HG03520 (cell line): ENCODE measurements around the gene PARM1.

Experiments used
- ATAC-seq: cut with Tn5 transposase; IDR thresholded peaks from one replicate; pipeline ENCODE4 v1.9.1; 2021; ENCODE audit warnings: mild to moderate bottlenecking, moderate library complexity; ENCODE audit not compliant: unreplicated experiment

Gene PARM1

DNA sequence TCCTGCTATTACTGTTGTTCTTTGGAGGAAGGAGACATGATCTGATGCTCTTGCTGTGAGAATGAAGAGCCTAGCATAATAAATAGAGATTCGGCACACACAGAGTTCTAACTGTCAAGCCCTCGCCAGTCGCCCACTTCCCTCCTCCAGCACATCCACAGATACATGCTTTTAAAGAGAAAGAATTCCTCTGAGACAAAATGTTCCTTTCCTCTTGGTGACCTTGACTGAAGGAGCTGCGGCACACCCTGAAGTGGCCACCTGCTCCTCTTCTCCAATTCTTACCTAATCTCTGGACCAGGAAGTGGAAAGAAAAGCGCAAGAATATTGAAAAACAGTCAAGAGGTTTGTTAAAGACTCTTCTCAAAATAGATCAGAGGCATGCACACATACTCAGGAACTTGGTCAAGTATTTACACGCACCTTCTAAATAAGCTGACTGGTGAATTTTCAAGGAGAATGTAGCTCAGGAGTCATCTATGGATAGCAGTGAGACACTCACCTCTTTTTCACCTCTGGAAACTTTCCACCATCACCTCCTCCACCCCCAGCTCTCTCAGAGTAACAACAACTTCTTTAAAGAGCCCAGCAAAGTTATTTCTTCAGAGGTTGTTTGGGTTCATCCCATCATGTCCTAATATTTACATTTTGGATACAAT is 95.4 kb downstream of the PARM1 start:
- no peak for ATAC-seq

DNA sequence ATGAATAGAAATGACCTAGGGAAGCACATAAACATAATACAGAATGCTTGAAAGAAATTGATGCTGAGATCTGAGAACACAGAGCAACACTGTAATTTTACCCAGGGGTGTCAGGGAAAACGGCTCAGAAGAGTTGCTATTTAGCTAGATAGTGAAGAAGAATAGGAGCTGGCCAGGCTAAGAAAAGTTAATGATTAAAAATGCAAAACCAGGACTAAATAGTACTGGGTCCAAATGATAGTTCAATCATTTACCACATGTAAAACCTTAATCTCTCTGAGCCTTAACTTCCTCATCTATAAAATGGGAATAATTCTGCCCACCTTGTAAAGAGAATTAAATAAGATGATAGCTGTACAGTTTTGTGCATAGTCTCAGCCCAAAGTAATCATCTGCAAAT is 97.1 kb downstream of the PARM1 start:
- no peak for ATAC-seq

DNA sequence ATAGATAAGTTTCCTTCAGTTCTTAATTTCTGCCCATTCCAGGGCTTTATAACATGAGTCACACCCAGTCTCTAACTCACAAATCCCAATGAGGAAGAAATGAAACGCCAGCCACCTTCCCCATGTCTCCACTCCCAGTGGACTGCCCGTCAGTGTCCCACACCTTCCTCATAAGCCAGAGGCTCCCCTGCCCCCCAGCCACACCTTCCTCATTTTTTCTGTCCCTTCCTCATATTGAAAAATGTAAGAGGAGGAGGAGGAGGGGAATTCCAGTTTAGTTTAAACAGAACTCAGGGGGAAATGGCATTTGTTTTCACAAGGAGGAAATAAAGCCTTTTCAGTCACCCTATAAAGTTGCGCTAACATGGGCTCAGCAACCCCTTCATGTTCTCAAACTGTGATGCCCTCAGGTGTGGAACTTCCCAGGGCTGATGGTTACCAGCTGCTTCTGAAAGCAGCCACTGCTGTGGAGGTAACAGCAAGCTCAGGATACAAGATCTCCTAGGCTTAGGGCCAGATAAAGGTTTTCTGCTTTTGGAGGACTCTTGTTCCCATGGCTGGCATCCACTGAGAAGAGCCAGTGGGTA is 97.8 kb downstream of the PARM1 start:
- ATAC-seq: no peak

DNA sequence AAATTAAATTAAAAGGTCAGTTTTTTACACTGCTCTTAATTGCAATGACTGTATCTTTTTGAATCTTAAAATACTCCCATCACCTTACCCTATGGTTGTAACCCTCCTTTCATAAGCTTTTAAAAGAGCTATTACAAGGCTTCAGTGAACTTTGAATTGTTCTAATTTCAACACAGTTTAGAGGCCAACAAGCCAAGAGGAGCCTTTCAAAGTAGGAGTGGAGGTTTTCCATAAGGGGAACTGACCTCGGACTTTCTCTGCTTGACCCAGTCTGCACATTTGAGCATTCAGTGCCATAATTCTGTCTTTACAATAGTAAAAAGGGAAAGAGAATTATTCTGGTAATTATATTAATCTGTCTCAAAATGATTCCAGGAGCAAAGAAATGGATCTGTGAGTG is 98.9 kb downstream of the PARM1 start:
- ATAC-seq: no peak

DNA sequence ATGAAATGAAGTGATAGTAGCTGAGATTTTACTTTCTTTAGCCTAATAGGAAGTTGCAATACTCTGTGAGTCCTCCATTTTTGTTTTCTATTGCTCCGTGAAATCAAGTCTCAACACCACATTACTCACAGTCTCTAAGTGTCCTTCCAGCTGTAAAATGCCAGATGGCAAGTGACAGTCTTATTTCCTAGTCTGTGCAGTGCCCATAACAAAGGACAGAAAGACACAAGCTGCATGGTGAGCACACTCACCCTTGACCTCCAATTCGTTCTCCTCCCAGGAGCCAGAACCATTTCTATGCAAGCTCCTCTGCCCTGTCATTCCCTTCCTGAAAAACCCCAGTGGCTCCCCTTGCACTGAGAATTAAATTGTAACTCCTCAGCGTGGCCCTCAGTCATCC is 101.6 kb downstream of the PARM1 start:
- ATAC-seq: no peak

DNA sequence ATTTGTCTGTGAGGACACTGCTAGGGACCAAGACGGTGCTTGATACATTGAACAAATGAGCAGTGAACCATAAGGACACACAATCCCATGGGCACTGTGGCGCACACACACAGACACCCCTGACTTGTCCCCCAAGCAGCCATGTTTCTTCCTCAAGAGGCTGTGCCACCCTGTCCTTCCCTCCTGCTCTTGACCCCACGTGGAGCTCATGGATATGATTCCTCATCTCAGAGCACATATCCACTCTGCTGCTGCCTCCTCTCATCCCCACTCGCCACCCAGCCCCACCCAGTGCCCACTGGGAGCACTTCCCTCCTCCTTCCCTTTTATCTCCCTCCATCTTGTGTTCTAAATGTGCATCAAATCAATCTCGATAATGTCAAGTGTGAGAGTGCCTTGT is 102.4 kb downstream of the PARM1 start:
- ATAC-seq: no peak

DNA sequence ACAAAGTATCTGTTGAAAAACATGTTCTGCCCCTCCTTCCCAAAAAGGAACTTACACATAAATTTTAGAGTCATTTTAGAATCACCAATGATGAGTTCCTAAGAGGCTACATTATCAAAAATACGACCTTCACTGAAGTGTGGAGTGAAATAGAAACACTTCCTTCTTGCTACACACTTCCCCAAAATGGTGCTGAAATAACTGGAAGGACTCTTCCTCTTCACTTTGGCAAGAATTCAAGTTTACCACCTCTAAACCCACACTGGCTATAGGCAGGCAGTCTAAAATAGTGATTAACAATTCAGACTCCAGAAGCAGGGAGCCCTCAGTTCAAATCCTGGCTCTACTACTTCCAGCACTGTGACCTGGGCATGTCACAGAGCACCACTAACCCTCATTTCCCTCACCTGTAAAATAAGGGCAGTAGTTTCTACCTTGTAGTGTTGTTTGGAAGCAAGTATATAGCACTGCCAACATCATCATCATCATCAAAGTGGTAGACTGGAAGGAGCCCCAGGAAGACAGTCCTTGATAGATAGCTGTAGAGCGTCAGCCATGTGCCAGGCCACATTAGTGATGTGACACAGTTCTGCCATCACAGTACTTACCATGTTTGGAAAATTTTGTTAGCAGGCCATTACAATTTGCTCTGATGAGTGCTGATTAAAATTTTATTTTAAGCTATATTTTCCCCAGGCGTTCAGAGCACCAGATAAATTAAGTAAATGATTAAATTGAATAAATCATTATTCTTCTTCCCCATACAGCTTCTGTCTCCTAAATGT is 103.3 kb downstream of the PARM1 start:
- no peak for ATAC-seq

DNA sequence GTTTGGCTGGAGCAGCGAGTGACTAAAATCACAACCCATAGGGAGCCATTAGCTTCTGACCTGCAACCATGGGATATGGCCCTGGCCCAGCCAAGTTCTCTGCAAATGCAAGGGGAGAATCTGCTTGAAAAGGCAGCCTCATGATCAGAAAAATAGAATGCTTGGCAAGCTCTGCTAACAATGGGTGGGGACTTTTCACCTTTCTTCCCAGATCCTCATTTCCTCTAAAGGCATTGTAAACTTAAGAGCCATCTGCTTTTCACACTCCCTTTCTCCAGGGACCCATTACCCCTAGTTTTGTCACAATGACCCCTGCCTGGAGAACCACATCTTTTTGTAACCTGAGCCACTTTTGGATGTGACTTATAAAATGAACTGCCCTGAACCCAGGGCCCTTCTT is 104.3 kb downstream of the PARM1 start:
- no peak for ATAC-seq

DNA sequence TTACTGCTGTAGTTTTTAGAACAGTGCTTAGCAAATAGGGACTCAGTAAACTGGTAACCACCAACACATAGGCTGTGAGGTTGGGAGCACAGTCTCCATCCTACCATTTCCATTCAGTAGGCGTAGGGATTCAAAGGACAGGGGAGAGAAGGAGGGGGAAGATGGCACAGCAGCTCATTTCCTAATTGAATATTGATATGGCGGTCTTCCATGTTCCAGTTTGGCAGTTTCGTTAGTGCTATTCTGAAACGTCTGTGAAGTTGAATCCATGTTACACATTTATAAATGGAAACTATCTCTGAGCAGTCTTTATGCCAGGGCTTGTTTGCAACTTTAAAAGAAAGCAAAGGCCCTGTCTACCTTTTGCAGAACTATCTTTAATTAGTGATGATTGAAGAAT is 105.5 kb downstream of the PARM1 start:
- no peak for ATAC-seq

DNA sequence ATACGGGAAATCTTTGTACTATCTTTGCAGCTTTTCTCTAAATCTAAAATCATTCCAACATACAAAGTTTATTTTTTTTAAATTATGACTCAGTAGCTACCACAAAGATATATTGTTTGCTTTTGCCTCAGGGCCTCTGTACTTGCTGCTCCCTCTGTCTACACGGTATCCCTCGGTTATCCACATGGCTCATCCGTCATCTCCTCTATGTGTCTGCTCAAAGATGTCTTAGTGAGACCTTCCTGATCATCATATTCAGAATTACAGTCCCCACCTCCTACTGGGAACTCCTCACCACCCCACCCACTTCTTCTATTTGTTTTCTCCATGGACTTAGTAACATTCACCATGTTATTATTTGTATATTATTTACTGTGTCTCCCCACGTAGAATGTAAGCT is 107.8 kb downstream of the PARM1 start:
- no peak for ATAC-seq

DNA sequence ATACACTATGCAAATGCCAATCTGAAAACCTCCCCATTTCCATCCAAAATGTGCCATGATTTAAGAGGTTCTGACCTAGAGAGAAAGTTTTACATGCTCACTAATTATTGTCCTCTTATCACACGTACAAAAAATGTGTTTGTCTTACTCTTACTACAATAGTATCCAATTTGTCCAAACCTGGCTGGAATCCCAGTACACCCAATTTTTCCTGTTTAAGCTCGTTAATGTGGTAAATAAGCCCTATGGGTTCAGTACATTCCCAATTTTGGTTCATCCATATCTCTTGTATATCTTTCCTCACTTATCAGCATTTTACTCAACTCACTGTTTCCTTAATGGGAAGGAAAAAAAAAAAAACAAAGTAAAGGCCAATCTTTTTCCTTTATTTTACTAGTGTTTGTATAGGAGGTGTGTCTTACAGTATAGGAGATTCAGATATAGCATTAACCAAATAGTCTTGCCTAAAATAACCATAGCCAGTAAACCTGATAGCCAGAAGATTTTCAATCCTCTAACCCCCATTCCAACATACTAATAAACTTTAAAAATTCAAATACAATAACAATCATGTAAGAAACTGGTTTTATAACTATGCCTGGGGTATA is 109.8 kb downstream of the PARM1 start:
- no peak for ATAC-seq

DNA sequence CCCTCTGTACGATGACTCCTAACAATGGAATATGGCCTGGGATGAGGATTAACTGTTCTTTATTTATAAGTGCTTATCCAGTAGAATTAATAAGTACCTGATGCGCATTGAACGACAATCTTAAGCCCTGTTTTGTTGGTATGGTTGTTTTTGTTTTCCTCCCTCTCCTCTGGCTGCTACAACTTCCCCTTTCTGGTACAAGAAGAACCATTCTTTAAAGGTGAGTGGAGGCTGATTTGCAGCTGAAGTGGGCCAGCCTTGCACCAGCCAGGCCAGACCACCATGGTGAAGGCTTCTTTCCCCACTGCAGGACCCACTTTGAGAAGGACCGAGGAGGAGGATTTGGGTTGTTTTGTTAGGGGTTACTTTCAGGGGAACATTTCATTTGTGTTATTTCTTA is 113.3 kb downstream of the PARM1 start:
- no peak for ATAC-seq

DNA sequence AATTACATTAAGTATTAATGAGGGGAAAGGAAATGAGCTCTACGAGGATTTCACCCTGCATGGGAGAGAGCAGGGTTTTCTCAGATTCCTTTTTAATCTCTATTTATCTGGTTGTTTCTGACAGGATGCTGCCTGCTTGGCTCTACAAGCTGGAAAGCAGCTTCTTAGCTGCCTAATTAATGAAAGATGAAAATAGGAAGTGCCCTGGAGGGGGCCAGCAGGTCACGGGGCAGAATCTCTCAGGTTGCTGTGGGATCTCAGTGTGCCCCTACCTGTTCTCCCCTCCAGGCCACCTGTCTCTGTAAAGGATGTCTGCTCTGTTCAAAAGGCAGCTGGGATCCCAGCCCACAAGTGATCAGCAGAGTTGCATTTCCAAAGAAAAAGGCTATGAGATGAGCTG is 113.7 kb downstream of the PARM1 start:
- no peak for ATAC-seq

DNA sequence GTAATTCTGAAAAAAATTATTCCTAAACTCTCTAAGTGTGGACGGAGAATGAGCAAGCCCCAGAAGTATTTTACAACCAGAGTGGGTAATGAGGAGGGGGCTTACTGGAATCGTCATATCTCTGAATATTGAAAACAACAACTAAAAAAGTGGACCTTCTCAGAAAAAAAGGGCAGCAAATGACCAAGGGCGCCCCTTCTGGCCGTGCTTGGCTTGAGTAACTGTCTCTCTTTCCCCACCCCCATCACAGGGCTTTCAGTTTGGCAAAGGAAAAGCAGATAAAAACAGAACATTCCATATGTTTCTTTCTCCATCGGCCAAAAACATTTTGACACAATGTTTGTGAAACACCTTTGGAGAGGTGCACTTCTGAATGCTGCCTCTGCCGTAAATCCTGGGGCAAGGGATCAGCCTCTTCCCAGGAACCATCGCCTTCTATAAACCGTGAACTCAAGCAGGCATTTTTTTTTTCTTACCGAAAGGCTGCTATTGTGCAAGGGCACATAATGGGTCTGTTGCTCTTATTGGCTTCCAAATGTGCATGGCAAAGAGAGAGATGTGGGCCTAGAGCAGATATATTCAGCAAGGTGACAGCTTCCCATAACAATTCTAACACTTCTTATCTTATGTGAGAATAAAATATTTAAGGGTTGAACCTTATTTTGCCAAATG is 115.4 kb downstream of the PARM1 start:
- no peak for ATAC-seq

DNA sequence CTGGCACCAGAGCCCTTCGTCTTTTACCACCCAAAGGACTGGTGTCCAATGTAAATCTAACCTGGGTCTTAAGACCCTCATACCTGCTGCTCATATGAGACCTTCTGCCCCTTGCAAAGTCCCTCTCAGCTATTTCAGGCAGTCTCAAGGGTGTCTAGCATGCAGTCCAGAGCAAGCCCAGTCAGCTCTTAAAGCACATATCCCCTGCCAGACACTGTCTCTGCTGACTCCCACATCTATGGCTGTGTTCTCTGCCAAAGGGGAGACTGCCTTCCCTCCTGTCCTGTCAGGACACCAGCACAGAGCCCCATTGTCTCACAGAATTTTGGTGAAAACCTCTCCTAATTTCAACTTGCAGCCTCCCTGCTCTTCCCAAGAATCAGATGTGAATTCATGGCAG is 118.5 kb downstream of the PARM1 start:
- ATAC-seq: no peak

DNA sequence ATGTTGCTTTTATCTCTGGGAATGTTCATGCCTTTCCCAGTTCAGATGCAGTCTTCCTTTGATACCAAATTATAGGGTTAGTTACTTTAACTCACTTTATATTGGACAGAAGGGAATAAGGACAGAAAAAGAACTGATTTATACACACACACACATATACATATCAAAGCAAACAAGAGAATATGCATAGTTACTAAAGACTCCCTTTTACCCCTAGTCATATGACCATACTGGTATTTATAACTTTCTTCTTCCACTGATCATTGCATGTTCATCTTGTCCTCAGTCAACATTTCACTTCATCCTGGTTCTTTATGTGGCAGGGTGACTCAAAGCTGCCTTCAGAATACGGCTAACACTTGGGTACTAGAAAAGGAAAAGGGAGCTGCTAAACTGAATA is 120.4 kb downstream of the PARM1 start:
- ATAC-seq: no peak

DNA sequence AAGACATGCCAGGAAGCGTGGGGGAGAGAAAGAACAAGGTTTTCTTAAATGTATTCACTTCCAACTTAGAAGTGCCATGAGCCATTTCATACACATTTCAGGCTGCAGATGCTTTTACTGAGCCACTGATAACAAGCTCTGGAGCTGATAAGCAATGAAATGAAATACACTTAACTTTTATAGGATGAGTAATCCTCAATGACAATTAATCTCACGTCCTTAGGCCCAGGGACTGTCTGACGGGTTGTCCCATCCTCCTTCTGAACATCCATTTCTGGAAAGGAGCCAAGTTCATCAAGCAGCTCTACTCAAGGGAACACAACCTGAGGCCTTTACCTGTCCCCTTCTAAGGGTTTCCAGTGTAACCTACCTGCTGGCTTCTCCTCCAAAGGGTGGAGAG is 121.2 kb downstream of the PARM1 start:
- ATAC-seq: no peak

DNA sequence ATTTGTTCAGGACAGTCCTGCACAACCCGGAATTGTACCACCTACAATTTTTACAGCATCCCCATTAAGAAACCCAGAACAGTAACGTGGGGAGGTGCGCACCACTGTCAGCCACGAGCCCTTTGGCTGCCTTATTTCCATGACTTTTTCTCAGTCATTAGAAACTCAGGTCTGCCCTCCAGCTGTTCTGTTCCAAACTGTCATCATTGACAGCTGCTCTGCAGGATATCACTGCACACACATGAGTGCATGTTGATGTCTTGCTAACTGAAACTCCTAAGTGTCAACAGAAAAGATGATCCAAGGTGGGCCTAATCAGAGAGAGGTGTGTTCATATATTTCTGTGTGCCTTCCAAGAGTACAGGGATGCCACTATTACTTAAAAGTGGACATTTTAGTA is 123.4 kb downstream of the PARM1 start:
- ATAC-seq: no peak

DNA sequence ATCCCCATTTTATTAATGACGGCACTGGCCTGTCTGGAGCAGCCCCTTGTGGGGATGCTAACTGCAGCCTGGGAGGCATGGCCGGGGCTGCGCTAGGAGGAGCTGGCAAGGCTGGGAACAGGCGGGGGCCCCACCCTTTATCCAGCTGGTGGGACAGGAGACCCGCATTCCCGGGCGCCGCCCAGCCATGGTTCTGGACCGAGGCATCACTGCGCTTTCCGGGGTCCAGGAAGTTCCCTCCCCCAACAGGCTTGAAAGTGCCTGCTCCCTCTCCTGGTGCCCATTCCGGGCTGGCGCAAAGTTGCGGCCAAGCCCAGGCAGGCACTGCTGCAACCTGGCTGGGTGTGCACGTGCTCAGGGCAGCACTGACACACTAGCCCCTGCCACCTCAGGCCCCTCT is 124.5 kb downstream of the PARM1 start:
- no peak for ATAC-seq

DNA sequence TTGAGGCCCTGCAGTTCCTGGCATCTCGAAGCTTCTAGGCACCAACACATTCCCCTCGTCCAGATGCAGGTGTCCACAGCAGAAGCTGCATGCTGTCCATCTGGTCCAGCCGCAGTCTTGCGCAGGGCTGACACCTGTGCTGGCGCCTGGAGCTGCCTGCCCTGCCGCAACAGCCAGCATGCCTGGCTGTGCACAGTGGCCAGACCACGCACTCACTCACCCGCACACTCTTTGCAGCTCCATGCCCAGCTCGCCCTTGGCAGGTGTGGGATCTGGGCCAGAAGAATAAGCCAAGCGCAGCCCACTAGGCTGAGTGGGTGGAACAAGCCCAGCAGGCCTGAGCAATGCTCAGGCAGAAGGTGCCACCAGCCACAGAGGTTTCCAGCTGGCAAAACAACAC is 125.6 kb downstream of the PARM1 start:
- ATAC-seq: no peak

DNA sequence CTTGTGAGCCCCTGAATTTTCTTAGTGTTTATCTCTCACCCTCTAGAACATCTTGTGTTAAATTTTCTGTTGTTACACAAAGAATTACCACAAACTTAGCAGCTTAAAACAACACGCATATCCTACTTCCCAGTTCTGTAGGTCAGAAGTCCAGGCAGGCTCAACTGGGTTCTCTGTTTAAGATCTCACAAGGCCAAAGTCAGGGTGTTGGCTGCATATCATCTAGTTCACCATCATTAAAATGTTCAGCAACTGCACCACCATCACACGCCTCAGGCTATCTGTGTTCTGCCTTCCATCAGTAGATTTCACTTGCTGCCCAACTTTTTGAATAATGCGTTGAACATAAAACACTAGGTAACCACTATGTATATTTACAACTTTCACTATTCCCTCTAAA is 130.5 kb downstream of the PARM1 start:
- no peak for ATAC-seq
